HCT116 (cell line): ENCODE data around the gene PDGFA.

Experiments
- CBX3 ChIP-seq: IDR thresholded peaks from 2 replicates; pipeline ENCODE4 v1.6.1; 2012; ENCODE audit warnings: low read depth
- CEBPB ChIP-seq: IDR thresholded peaks from 2 replicates; pipeline ENCODE4 v1.6.1; 2012; ENCODE audit warnings: low read depth
- EZH2 ChIP-seq: fragments of 200-600 bp; sonication (generic); IDR thresholded peaks from 2 replicates; pipeline ENCODE4 v1.6.1; 2017; ENCODE audit warnings: antibody characterized with exemption, mixed run types
- TF ChIP-seq, protein P1 (sequence below), 3 experiments: fragments of 200-600 bp in 1 of 3; sonication (generic) in 1 of 3; IDR thresholded peaks in 2 of 3; conservative IDR thresholded peaks in 1 of 3; 2 replicates each; pipeline ENCODE4 v1.5.1; 2012 to 2017; ENCODE audit warnings: low read depth in 2 of 3, low read length in 2 of 3, antibody characterized with exemption in 1 of 3, borderline replicate concordance in 1 of 3, control low read depth in 1 of 3, mild to moderate bottlenecking in 1 of 3, mixed read lengths in 1 of 3, mixed run types in 1 of 3, moderate library complexity in 1 of 3; ENCODE audit not compliant: insufficient read depth in 1 of 3
- TF ChIP-seq, protein P2 (sequence below): IDR thresholded peaks from 2 replicates; pipeline ENCODE4 v1.6.1; 2012

DNA sequence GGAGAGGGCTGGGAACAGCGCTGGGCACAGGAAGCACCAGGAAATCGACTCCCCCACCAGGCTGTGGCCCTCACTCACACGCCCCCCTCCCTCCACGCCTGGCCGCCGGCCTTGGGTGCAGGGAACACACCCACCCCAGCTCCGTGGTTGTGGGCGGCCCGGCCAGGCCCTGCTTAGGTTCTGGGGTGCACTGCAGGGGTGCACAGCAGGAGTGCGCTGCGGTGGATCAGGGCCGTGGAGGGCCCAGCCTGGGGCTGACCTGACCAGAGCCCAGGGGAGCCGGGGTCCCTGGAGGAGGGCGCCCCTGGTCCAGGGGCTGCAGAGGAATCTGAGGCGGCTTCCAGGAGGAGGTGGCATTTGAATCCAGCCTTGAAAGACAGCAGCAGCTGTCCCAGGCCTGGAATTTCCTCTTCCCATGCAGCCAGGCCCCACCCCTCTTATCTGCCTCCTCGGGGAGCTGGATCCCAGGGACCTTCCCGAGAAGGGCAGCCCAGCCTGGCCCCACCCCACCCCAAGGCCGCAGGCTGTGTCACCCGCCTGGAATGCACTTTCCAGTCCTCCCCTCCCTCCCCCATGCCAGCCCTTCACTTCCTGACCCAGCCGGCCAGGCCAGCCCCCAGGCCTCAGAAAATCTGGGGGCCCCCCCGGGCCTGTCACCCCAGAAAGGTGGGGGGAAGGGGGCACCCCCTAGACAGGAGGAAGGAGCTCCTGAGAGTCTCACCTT, 18.4 kb upstream of the PDGFA start:
- TF ChIP-seq, protein P1, sequence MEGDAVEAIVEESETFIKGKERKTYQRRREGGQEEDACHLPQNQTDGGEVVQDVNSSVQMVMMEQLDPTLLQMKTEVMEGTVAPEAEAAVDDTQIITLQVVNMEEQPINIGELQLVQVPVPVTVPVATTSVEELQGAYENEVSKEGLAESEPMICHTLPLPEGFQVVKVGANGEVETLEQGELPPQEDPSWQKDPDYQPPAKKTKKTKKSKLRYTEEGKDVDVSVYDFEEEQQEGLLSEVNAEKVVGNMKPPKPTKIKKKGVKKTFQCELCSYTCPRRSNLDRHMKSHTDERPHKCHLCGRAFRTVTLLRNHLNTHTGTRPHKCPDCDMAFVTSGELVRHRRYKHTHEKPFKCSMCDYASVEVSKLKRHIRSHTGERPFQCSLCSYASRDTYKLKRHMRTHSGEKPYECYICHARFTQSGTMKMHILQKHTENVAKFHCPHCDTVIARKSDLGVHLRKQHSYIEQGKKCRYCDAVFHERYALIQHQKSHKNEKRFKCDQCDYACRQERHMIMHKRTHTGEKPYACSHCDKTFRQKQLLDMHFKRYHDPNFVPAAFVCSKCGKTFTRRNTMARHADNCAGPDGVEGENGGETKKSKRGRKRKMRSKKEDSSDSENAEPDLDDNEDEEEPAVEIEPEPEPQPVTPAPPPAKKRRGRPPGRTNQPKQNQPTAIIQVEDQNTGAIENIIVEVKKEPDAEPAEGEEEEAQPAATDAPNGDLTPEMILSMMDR (IDR thresholded peaks at IDR 0.05 in 2 of 3, conservative IDR thresholded peaks at IDR 0.05 in 1 of 3; ENCODE audit: borderline replicate concordance in 1 of 3, insufficient read depth in 1 of 3, low read depth in 2 of 3, low read length in 2 of 3), result no peak
- no peak for TF ChIP-seq EZH2
- no peak for TF ChIP-seq CBX3
- no peak for TF ChIP-seq CEBPB
- TF ChIP-seq, protein P2, sequence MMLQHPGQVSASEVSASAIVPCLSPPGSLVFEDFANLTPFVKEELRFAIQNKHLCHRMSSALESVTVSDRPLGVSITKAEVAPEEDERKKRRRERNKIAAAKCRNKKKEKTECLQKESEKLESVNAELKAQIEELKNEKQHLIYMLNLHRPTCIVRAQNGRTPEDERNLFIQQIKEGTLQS, result no peak
